HepG2 (cell line): Measurements from ENCODE around the gene RAB42. TPM values are rescaled to one million over a fixed set of nuclear protein-coding genes. Genes with fewer than 3 reads are reported as not detected.

Experiments used
- ATAC-seq: fragments of 200-7000 bp; cut with Tn5 transposase; 3 replicates; pipeline ENCODE4 v1.9.1; 2020; ENCODE audit warnings: mild to moderate bottlenecking, moderate library complexity
- BruUV-seq: library from RNA; stranded (reverse); fragments of 400-500 nt; replicated peaks from 2 replicates; lab custom pipeline; 2021; lab: Mats Ljungman, UMichigan
- CTCF ChIA-PET: fragments of 300-600 bp; formaldehyde crosslinking; extraction: SDS; loops from one replicate; lab custom pipeline; 2021; ENCODE audit warnings: low total read pairs, inconsistent platforms, low intra/inter-chr PET ratio; lab: Yijun Ruan, JAX
- POLR2A ChIA-PET: fragments of 350-600 bp; sonication (Branson Sonifier 250); formaldehyde crosslinking; loops from one replicate; lab custom pipeline; 2020; ENCODE audit warnings: antibody characterized with exemption, inconsistent platforms; lab: Yijun Ruan, JAX
- DNase-seq: peaks from one replicate; pipeline ENCODE4 v3.0.0-alpha.2; 2015; ENCODE audit warnings: low spot score
- FAIRE-seq: peaks from 3 replicates; lab custom pipeline; 2011; peaks lifted over from hg19 to GRCh38; lab: Jason Lieb, UNC
- H2AFZ ChIP-seq: one replicate; pipeline ENCODE4 v1.6.1; 2011; ENCODE audit warnings: low read length, inconsistent platforms
- H3K27ac ChIP-seq: fragments of 300-600 bp; 3 replicates; pipeline ENCODE4 v1.8.0; 2011; ENCODE audit warnings: mixed run types, mild to moderate bottlenecking, mixed read lengths, low read length, inconsistent platforms; ENCODE audit not compliant: insufficient read depth; ENCODE audit errors: extremely low read length
- H3K27me3 ChIP-seq, 2 experiments: fragments of 200-600 bp in 1 of 2; 2 replicates in 1 of 2; 3 replicates in 1 of 2; pipeline versions ENCODE4 v1.6.0 to v1.8.0; 2011; ENCODE audit warnings: low read length in 2 of 2, mild to moderate bottlenecking in 2 of 2, moderate library complexity in 2 of 2, inconsistent platforms in 1 of 2; ENCODE audit not compliant: insufficient read depth in 2 of 2, control insufficient read depth in 1 of 2
- H3K36me3 ChIP-seq, 2 experiments: fragments of 200-600 bp in 1 of 2; replicated peaks in 1 of 2; 2 replicates in 1 of 2; 3 replicates in 1 of 2; pipeline versions ENCODE4 v1.5.1 to v1.8.0; 2011; ENCODE audit warnings: low read length in 2 of 2, inconsistent platforms in 1 of 2; ENCODE audit not compliant: insufficient read depth in 2 of 2, control insufficient read depth in 1 of 2
- H3K4me1 ChIP-seq: 2 replicates; pipeline ENCODE4 v1.5.1; 2012; ENCODE audit warnings: low read length, inconsistent platforms; ENCODE audit not compliant: insufficient read depth
- H3K4me2 ChIP-seq: 2 replicates; pipeline ENCODE4 v1.6.0; 2011; ENCODE audit warnings: low read depth, low read length, inconsistent platforms
- H3K4me3 ChIP-seq, 3 experiments: fragments of 200-600 bp in 1 of 3; sonication (generic), shearing (Covaris generic) in 1 of 3; replicated peaks in 1 of 3; 2 replicates each; pipeline ENCODE4 v1.5.1; 2011 to 2016; ENCODE audit warnings: low read length in 3 of 3, inconsistent platforms in 2 of 3, low read depth in 2 of 3, mild to moderate bottlenecking in 2 of 3, control low read depth in 1 of 3, mixed read lengths in 1 of 3; ENCODE audit not compliant: insufficient read depth in 1 of 3
- H3K79me2 ChIP-seq: one replicate; pipeline ENCODE4 v1.6.1; 2011; ENCODE audit warnings: low read length, inconsistent platforms; ENCODE audit not compliant: insufficient read depth
- H3K9ac ChIP-seq: 2 replicates; pipeline ENCODE4 v1.6.0; 2011; ENCODE audit warnings: mild to moderate bottlenecking, low read depth, low read length, inconsistent platforms; ENCODE audit not compliant: insufficient read depth
- H3K9me3 ChIP-seq: 2 replicates; pipeline ENCODE4 v1.5.1; 2012; ENCODE audit warnings: mild to moderate bottlenecking, low read length
- H4K20me1 ChIP-seq: 2 replicates; pipeline ENCODE4 v1.6.0; 2011; ENCODE audit warnings: inconsistent platforms, mild to moderate bottlenecking, low read length, moderate library complexity; ENCODE audit not compliant: insufficient read depth
- MED1 ChIP-seq: sonication (generic); formaldehyde crosslinking; IDR thresholded peaks from 2 replicates; pipeline ENCODE4 v1.4.0; 2020; ENCODE audit warnings: missing genetic modification reagents
- SOX5 ChIP-seq: IDR thresholded peaks from 2 replicates; pipeline ENCODE4 v1.6.1; 2016; ENCODE audit warnings: borderline replicate concordance
- SRY ChIP-seq: sonication (generic); formaldehyde crosslinking; IDR thresholded peaks from 2 replicates; pipeline ENCODE4 v1.8.0; 2022; ENCODE audit warnings: mild to moderate bottlenecking, missing genetic modification reagents
- TMF1 ChIP-seq: sonication (generic); formaldehyde crosslinking; IDR thresholded peaks from 2 replicates; pipeline ENCODE4 v1.8.1; 2022; ENCODE audit warnings: low read depth, missing genetic modification reagents
- YY1 ChIP-seq: IDR thresholded peaks from 2 replicates; pipeline ENCODE4 v1.6.1; 2011; ENCODE audit warnings: low read length, low read depth, moderate library complexity, mild to moderate bottlenecking; ENCODE audit not compliant: insufficient read depth, insufficient replicate concordance
- ZNF326 ChIP-seq: sonication (generic); formaldehyde crosslinking; IDR thresholded peaks from 2 replicates; pipeline ENCODE4 v1.4.0; 2020; ENCODE audit warnings: missing genetic modification reagents, borderline replicate concordance
- ZNF510 ChIP-seq: sonication (generic); formaldehyde crosslinking; IDR thresholded peaks from 2 replicates; pipeline ENCODE4 v1.4.0; 2020; ENCODE audit warnings: low read depth, mild to moderate bottlenecking, missing genetic modification reagents
- ZSCAN30 ChIP-seq: sonication (generic); formaldehyde crosslinking; IDR thresholded peaks from 2 replicates; pipeline ENCODE4 v1.5.0; 2020; ENCODE audit warnings: mild to moderate bottlenecking, missing genetic modification reagents
- WGBS: methylation state at CpG from one replicate; pipeline ENCODE4 v1.1.6; 2017; ENCODE audit warnings: low lambda C conversion rate; 5-methylcytosine and 5-hydroxymethylcytosine counted together
- in situ Hi-C: cut with HindIII; loops from 2 replicates; pipeline ENCODE4 v1.10.0; 2017; ENCODE audit warnings: low pct_unique_long_range_greater_than_20kb; ENCODE audit not compliant: extremely low pct_ligation_motif_present
- intact Hi-C: fragments of 100-400 bp; cut with micrococcal nuclease; formaldehyde crosslinking; loops from one replicate; pipeline ENCODE4 v1.10.0; 2022; ENCODE audit not compliant: unreplicated experiment
- polyA plus RNA-seq, 8 experiments: library from polyadenylated mRNA; depleted of rRNA in 3 of 8; stranded (reverse) in 7 of 8; unstranded in 1 of 8; fragments of >200 nt; fragmentation: Illumina TruSeq in 4 of 8; extraction: Trizol in 4 of 8; gene quantifications; 2 replicates each; pipeline versions ENCODE4 v1.2.1 to v1.2.3, GENCODE V29; 2011 to 2016; ENCODE audit warnings: low read depth in 4 of 8, missing spikeins in 1 of 8, mixed read lengths in 1 of 8; ENCODE audit not compliant: insufficient read depth in 1 of 8
- total RNA-seq, 5 experiments: library from RNA; depleted of rRNA; stranded (reverse); fragments of >200 nt; fragmentation: Illumina TruSeq; extraction: Trizol; gene quantifications; 2 replicates each; pipeline ENCODE4 v1.2.3, GENCODE V29; 2016; ENCODE audit warnings: low read depth in 1 of 5
- TF ChIP-seq, protein P1 (sequence below): sonication (generic); formaldehyde crosslinking; IDR thresholded peaks from 2 replicates; pipeline ENCODE4 v1.5.0; 2020; ENCODE audit warnings: mild to moderate bottlenecking, missing genetic modification reagents

The RAB42 gene
- total and polyA plus RNA-seq, 2 of the 13 experiments (the other 11 are each of a cell fraction or from before 2014, with no cell fraction given) = 10.4 to 166 TPM

DNA sequence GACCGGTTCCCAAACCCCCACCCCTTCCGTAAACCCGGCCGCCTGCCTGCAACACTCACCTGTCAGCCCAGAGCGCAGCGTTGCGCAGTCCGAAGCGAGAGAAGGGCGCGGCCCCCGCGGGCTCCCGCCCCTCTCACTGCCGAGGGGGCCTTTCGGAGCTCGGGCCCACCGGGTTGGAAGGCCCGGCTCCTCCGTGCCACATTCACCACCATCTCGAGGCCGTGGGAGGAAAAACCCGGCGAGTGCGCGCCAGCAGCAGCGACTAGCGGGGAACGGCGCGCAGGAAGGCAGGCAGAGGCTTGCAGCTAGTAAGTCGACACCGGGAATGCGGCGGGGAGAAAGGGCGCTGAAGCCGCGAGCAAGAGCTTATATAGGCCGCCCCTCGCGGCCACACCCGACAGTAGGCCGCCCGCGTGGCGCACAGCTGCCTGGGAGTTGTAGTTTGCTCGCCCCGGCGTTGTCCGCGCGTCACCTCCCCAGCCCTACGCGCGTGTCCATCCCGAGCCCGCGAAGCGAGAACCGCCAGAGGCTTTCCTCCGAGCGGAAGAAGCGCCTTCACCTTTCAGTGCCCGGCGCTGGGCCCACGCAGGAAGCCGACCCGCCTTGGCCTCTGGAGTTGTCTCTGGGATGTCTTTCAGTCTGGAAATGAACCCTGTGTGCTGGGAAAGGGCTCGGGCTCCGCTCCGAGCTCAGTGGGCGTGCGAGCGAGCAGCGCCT, 10.4 kb upstream of the RAB42 start (continued):
- TF ChIP-seq YY1 (peak; percentile 85), ZNF326 (CRISPR knock-in tag) (no peak), TMF1 (CRISPR knock-in tag) (peak; percentile 91; the same call in 1 of the 2 replicates)

- FAIRE-seq = no peak
- ATAC-seq = peak; percentile 25
- peaks cover 0 to 3% of the 10 kb centered on the region in 2 experiments; a peak in 1 of 5 replicates for H3K27me3 ChIP-seq
- ChIA-PET POLR2A (interaction anchor here (0.6 to 6.6 kb wide), 40 partner anchors 9 to 810 kb away, joined by 3 to 139 read pairs (median 7); partner anchors contain the start of genes ATP5IF1, GMEB1, MED18 and PHACTR4), CTCF (no interaction called here)
- H3K36me3 ChIP-seq = peaks cover 13 to 37% of the 10 kb centered on the region in 2 experiments
- H3K4me2 ChIP-seq = peak overlapping the region; percentile 88
- BruUV-seq = TSS peak; percentile 98
- H2AFZ ChIP-seq = no peak overlapping the region
- peak overlapping the region; percentile 96 for H3K9ac ChIP-seq
- TF ChIP-seq ZNF510 (CRISPR knock-in tag) (peak; percentile 24; the same call in 1 of the 2 replicates), MED1 (CRISPR knock-in tag) (no peak), ZSCAN30 (CRISPR knock-in tag) (no peak), SRY (CRISPR knock-in tag) (no peak), SOX5 (CRISPR knock-in tag) (no peak)
- TF ChIP-seq, protein P1, sequence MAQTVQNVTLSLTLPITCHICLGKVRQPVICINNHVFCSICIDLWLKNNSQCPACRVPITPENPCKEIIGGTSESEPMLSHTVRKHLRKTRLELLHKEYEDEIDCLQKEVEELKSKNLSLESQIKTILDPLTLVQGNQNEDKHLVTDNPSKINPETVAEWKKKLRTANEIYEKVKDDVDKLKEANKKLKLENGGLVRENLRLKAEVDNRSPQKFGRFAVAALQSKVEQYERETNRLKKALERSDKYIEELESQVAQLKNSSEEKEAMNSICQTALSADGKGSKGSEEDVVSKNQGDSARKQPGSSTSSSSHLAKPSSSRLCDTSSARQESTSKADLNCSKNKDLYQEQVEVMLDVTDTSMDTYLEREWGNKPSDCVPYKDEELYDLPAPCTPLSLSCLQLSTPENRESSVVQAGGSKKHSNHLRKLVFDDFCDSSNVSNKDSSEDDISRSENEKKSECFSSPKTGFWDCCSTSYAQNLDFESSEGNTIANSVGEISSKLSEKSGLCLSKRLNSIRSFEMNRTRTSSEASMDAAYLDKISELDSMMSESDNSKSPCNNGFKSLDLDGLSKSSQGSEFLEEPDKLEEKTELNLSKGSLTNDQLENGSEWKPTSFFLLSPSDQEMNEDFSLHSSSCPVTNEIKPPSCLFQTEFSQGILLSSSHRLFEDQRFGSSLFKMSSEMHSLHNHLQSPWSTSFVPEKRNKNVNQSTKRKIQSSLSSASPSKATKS (CRISPR knock-in tag) = 0 out of 2 replicates have a peak, but pooled peaks have one; percentile 12
- H3K9me3 ChIP-seq = no peaks in the 10 kb centered on the region
- H3K4me1 ChIP-seq = peaks cover 51% of the 10 kb centered on the region
- H3K27ac ChIP-seq = peak overlapping the region; percentile 71
- peaks cover 40% of the 10 kb centered on the region for H4K20me1 ChIP-seq
- peak overlapping the region; percentile 95 to 99 (median 96) for H3K4me3 ChIP-seq
- WGBS = 7% methylated on average over 10 of the region's 10 CpGs
- no peak for DNase-seq
- intact Hi-C loops (no loop called here), in situ Hi-C loops (loop anchor here (25.0 kb wide), 1 partner anchor 345 kb away; the partner anchor contains the start of genes ATP5IF1 and DNAJC8)
- peaks cover 28% of the 10 kb centered on the region for H3K79me2 ChIP-seq
These were observed 9.8 kb upstream of the RAB42 start for GRCh38 chr1:28582248-28582615.
